Mesenchymal stem cell (in vitro differentiated cells and primary cell): Measurements from ENCODE around the gene SNX6.
A peak's percentile ranks its signal among the peaks of the same experiment; 100 is the strongest.
"Not testable (repeated sequence)": the region's sequence is repeated elsewhere in the genome, so short reads cannot be mapped to it uniquely, and the experiment has no call there.

Experiments
- DNase-seq: peaks from one replicate; pipeline ENCODE4 v3.0.0-alpha.2; 2013
- H2AFZ ChIP-seq: one replicate; pipeline ENCODE4 v1.6.1; 2013; ENCODE audit warnings: low read depth, mild to moderate bottlenecking, control low read depth, inconsistent platforms, low read length, moderate library complexity
- H2AK5ac ChIP-seq: 2 replicates; pipeline ENCODE4 v1.6.1; 2013; ENCODE audit warnings: low read length, moderate library complexity, mild to moderate bottlenecking, inconsistent platforms; ENCODE audit not compliant: severe bottlenecking
- H2BK120ac ChIP-seq: one replicate; pipeline ENCODE4 v1.6.1; 2013; ENCODE audit warnings: low read depth, mild to moderate bottlenecking, inconsistent platforms, low read length, moderate library complexity
- H2BK12ac ChIP-seq, 2 experiments: one replicate each; pipeline ENCODE4 v1.6.1; 2013; ENCODE audit warnings: inconsistent platforms in 2 of 2, low read length in 2 of 2, mild to moderate bottlenecking in 2 of 2, moderate library complexity in 2 of 2, control low read depth in 1 of 2
- H2BK15ac ChIP-seq: one replicate; pipeline ENCODE4 v1.6.1; 2013; ENCODE audit warnings: mild to moderate bottlenecking, low read depth, inconsistent platforms; ENCODE audit not compliant: poor library complexity, severe bottlenecking
- H2BK5ac ChIP-seq: 2 replicates; pipeline ENCODE4 v1.6.1; 2013; ENCODE audit warnings: low read depth, mild to moderate bottlenecking, low read length, control low read depth, inconsistent platforms; ENCODE audit not compliant: poor library complexity, severe bottlenecking
- H3K14ac ChIP-seq, 2 experiments: one replicate each; pipeline ENCODE4 v1.6.1; 2013; ENCODE audit warnings: inconsistent platforms in 2 of 2, low read length in 2 of 2, control low read depth in 1 of 2, mild to moderate bottlenecking in 1 of 2, moderate library complexity in 1 of 2
- H3K18ac ChIP-seq, 2 experiments: one replicate each; pipeline ENCODE4 v1.6.1; 2013; ENCODE audit warnings: inconsistent platforms in 2 of 2, low read length in 2 of 2, control low read depth in 1 of 2, low read depth in 1 of 2, mild to moderate bottlenecking in 1 of 2
- H3K23ac ChIP-seq, 2 experiments: one replicate each; pipeline ENCODE4 v1.6.1; 2013; ENCODE audit warnings: inconsistent platforms in 2 of 2, low read length in 2 of 2, mild to moderate bottlenecking in 2 of 2, moderate library complexity in 2 of 2, control low read depth in 1 of 2
- H3K27ac ChIP-seq: 2 replicates; pipeline ENCODE4 v1.5.1; 2013; ENCODE audit warnings: mild to moderate bottlenecking, moderate library complexity, low read length, control low read depth, inconsistent platforms; ENCODE audit not compliant: poor library complexity, severe bottlenecking
- H3K27me3 ChIP-seq, 2 experiments: 2 replicates each; pipeline versions ENCODE4 v1.6.1 to v1.7.0; 2013; ENCODE audit warnings: low read length in 2 of 2, mild to moderate bottlenecking in 2 of 2, moderate library complexity in 2 of 2, control low read depth in 1 of 2, inconsistent platforms in 1 of 2; ENCODE audit not compliant: control insufficient read depth in 1 of 2, insufficient read depth in 1 of 2
- H3K36me3 ChIP-seq, 2 experiments: 2 replicates each; pipeline versions ENCODE4 v1.6.1 to v1.7.0; 2013; ENCODE audit warnings: low read length in 2 of 2, control low read depth in 1 of 2, inconsistent platforms in 1 of 2, low read depth in 1 of 2, mild to moderate bottlenecking in 1 of 2; ENCODE audit not compliant: insufficient read depth in 2 of 2, control insufficient read depth in 1 of 2
- H3K4ac ChIP-seq, 2 experiments: one replicate each; pipeline ENCODE4 v1.6.1; 2013; ENCODE audit warnings: inconsistent platforms in 2 of 2, low read length in 2 of 2, mild to moderate bottlenecking in 2 of 2, moderate library complexity in 2 of 2, control low read depth in 1 of 2, low read depth in 1 of 2
- H3K4me1 ChIP-seq: 2 replicates; pipeline ENCODE4 v1.6.1; 2013; ENCODE audit warnings: low read depth, low read length, control low read depth; ENCODE audit not compliant: control insufficient read depth, insufficient read depth
- H3K4me2 ChIP-seq: 2 replicates; pipeline ENCODE4 v1.6.1; 2013; ENCODE audit warnings: low read length, mild to moderate bottlenecking, inconsistent platforms; ENCODE audit not compliant: poor library complexity, severe bottlenecking
- H3K4me3 ChIP-seq, 2 experiments: 2 replicates each; pipeline versions ENCODE4 v1.5.1 to v1.7.0; 2013; ENCODE audit warnings: low read length in 2 of 2, mild to moderate bottlenecking in 2 of 2, control low read depth in 1 of 2, low read depth in 1 of 2; ENCODE audit not compliant: insufficient read depth in 1 of 2
- H3K79me1 ChIP-seq: replicated peaks from 2 replicates; pipeline ENCODE4 v1.6.1; 2013; ENCODE audit warnings: mild to moderate bottlenecking, control low read depth, low read length, inconsistent platforms; ENCODE audit not compliant: poor library complexity, severe bottlenecking
- H3K9ac ChIP-seq: 2 replicates; pipeline ENCODE4 v1.7.0; 2013; ENCODE audit warnings: mild to moderate bottlenecking, low read length, moderate library complexity
- H3K9me3 ChIP-seq: 2 replicates; pipeline ENCODE4 v1.7.0; 2013; ENCODE audit warnings: mild to moderate bottlenecking, low read length; ENCODE audit not compliant: control insufficient read depth
- H4K8ac ChIP-seq: one replicate; pipeline ENCODE4 v1.6.1; 2013; ENCODE audit warnings: inconsistent platforms, mild to moderate bottlenecking, low read length, moderate library complexity
- H4K91ac ChIP-seq: one replicate; pipeline ENCODE4 v1.6.1; 2013; ENCODE audit warnings: mild to moderate bottlenecking, low read length, inconsistent platforms
- WGBS: methylation state at CpG from one replicate; pipeline ENCODE4 v1.1.7; 2013; ENCODE audit warnings: mixed read lengths; 5-methylcytosine and 5-hydroxymethylcytosine counted together

SNX6 gene

GRCh38 chr14:34640826-34641225 lies 10.9 kb upstream of the SNX6 start:
- no peak overlapping the region for H2AK5ac ChIP-seq
- H3K23ac ChIP-seq: no peak overlapping the region
- no peak overlapping the region for H2BK120ac ChIP-seq
- peak overlapping the region; percentile 8 for H3K9ac ChIP-seq
- no peaks in the 10 kb centered on the region for H3K79me1 ChIP-seq
- no peak overlapping the region for H3K4me2 ChIP-seq
- no peaks in the 10 kb centered on the region for H3K4me1 ChIP-seq
- no peaks in the 10 kb centered on the region for H3K9me3 ChIP-seq
- no peak overlapping the region for H2BK12ac ChIP-seq
- H3K4me3 ChIP-seq: no peak overlapping the region
- H3K4ac ChIP-seq: no peak overlapping the region
- no peak for DNase-seq
- H3K27me3 ChIP-seq: no peaks in the 10 kb centered on the region
- H2BK15ac ChIP-seq: no peak overlapping the region
- no peak overlapping the region for H2AFZ ChIP-seq
- H3K36me3 ChIP-seq: no peaks in the 10 kb centered on the region
- H3K14ac ChIP-seq: no peak overlapping the region
- H3K27ac ChIP-seq: no peak overlapping the region
- H4K91ac ChIP-seq: no peak overlapping the region
- no peak overlapping the region for H4K8ac ChIP-seq
- WGBS: no CpG with 5 or more reads among the region's 1 CpG
- H3K18ac ChIP-seq: no peak overlapping the region
- no peak overlapping the region for H2BK5ac ChIP-seq

GRCh38 chr14:34634360-34634771 lies 4.4 kb upstream of the SNX6 start:
- not testable (repeated sequence) for H2BK120ac ChIP-seq, H2BK15ac ChIP-seq, H3K27ac ChIP-seq, H3K36me3 ChIP-seq, H2AK5ac ChIP-seq, H3K18ac ChIP-seq, H3K23ac ChIP-seq, H3K9me3 ChIP-seq, H2BK5ac ChIP-seq, H3K14ac ChIP-seq, H3K4me3 ChIP-seq, H3K9ac ChIP-seq, H3K27me3 ChIP-seq, H4K91ac ChIP-seq, H4K8ac ChIP-seq, H2BK12ac ChIP-seq, H3K4me2 ChIP-seq, H3K4me1 ChIP-seq, DNase-seq, H3K79me1 ChIP-seq, H3K4ac ChIP-seq
- WGBS: 93% methylated on average over 8 of the region's 9 CpGs
- peak overlapping the region; percentile 39 for H2AFZ ChIP-seq

- H3K9ac ChIP-seq: no peak overlapping the region
- H3K36me3 ChIP-seq: peaks cover 0 to 2% of the 10 kb centered on the region in 2 experiments
- H4K91ac ChIP-seq: no peak overlapping the region
- H2AK5ac ChIP-seq: no peak overlapping the region
- no peak overlapping the region for H3K18ac ChIP-seq
- no peaks in the 10 kb centered on the region for H3K79me1 ChIP-seq
- H3K23ac ChIP-seq: no peak overlapping the region
- H3K4me3 ChIP-seq: no peak overlapping the region
- no peak overlapping the region for H2BK120ac ChIP-seq
- no peaks in the 10 kb centered on the region for H3K27me3 ChIP-seq
- H3K9me3 ChIP-seq: no peaks in the 10 kb centered on the region
- H3K27ac ChIP-seq: no peak overlapping the region
- no peak overlapping the region for H3K4ac ChIP-seq
- no peak overlapping the region for H3K4me2 ChIP-seq
- H3K4me1 ChIP-seq: peaks cover 3% of the 10 kb centered on the region
- no peak for DNase-seq
- H4K8ac ChIP-seq: no peak overlapping the region
- 100% methylated on average over 1 of the region's 1 CpG for WGBS
- H2AFZ ChIP-seq: no peak overlapping the region
- H2BK12ac ChIP-seq: no peak overlapping the region
- H3K14ac ChIP-seq: no peak overlapping the region
- no peak overlapping the region for H2BK15ac ChIP-seq
- H2BK5ac ChIP-seq: no peak overlapping the region
These were observed 3.8 kb upstream of the SNX6 start for GRCh38 chr14:34633742-34634141.

GRCh38 chr14:34632411-34632978 lies 2.5 kb upstream of the SNX6 start:
- 94% methylated on average over 4 of the region's 5 CpGs for WGBS
- no peak for DNase-seq

More at GRCh38 chr14:34632411-34632978, 2.5 kb upstream of the SNX6 start:
- H2AK5ac ChIP-seq: no peak overlapping the region
- H2BK120ac ChIP-seq: no peak overlapping the region
- H3K18ac ChIP-seq: no peak overlapping the region
- no peak overlapping the region for H2BK12ac ChIP-seq
- H3K36me3 ChIP-seq: peaks cover 0 to 2% of the 10 kb centered on the region in 2 experiments
- H4K91ac ChIP-seq: no peak overlapping the region
- H3K4me1 ChIP-seq: peaks cover 5% of the 10 kb centered on the region
- H3K79me1 ChIP-seq: no peaks in the 10 kb centered on the region
- no peak overlapping the region for H3K14ac ChIP-seq
- H2AFZ ChIP-seq: no peak overlapping the region
- H3K4me2 ChIP-seq: no peak overlapping the region
- no peak overlapping the region for H4K8ac ChIP-seq
- H3K4me3 ChIP-seq: no peak overlapping the region
- H3K4ac ChIP-seq: no peak overlapping the region
- no peaks in the 10 kb centered on the region for H3K27me3 ChIP-seq
- H2BK5ac ChIP-seq: no peak overlapping the region
- H3K27ac ChIP-seq: no peak overlapping the region
- no peak overlapping the region for H2BK15ac ChIP-seq
- H3K23ac ChIP-seq: no peak overlapping the region
- no peak overlapping the region for H3K9ac ChIP-seq
- no peaks in the 10 kb centered on the region for H3K9me3 ChIP-seq
